ENCODE measurements around the gene NUDCD2.

- TF ChIP-seq POU2F2 (IDR thresholded peaks at IDR 0.05; ENCODE audit: low read depth, low read length) (no peak), POLR2A (IDR thresholded peaks at IDR 0.05; ENCODE audit: low read depth, low read length) (no peak), TAF1 (IDR thresholded peaks at IDR 0.05; ENCODE audit: low read depth, low read length) (no peak), POLR2AphosphoS5 (IDR thresholded peaks at IDR 0.05; ENCODE audit: low read depth, low read length) (no peak), SPI1 (IDR thresholded peaks at IDR 0.05; ENCODE audit: low read depth, low read length) (no peak)
Observed at GRCh38 chr5:163478126-163478981, 18.5 kb upstream of the NUDCD2 start.
